Panc1 (cell line): ENCODE measurements around the gene CDKN1C. TPM values are rescaled to one million over a fixed set of nuclear protein-coding genes. Genes with fewer than 3 reads are reported as not detected.

Experiments used
- ATAC-seq: fragments of 200-7000 bp; cut with Tn5 transposase; 2 replicates; pipeline ENCODE4 v1.9.1; 2020; ENCODE audit warnings: mild to moderate bottlenecking, moderate library complexity
- BruUV-seq: library from RNA; stranded (reverse); fragments of 400-500 nt; replicated peaks from 2 replicates; lab custom pipeline; 2021; lab: Mats Ljungman, UMichigan
- CTCF ChIA-PET: fragments of 300-600 bp; sonication (Branson Sonifier 250); formaldehyde crosslinking; loops from one replicate; lab custom pipeline; 2022; ENCODE audit warnings: antibody characterized with exemption; lab: Charles Lee
- POLR2A ChIA-PET: fragments of 300-600 bp; sonication (Branson Sonifier 250); formaldehyde crosslinking; loops from one replicate; lab custom pipeline; 2022; ENCODE audit warnings: antibody characterized with exemption; lab: Charles Lee
- DNase-seq: peaks from one replicate; pipeline ENCODE4 v3.0.0-alpha.2; 2010; ENCODE audit warnings: low read depth, low spot score
- H3K27ac ChIP-seq: 2 replicates; pipeline ENCODE4 v1.5.1; 2011; ENCODE audit warnings: mild to moderate bottlenecking, low read length, inconsistent platforms
- H3K27me3 ChIP-seq: fragments of 200-500 bp; sonication (Bioruptor generic); 2 replicates; pipeline ENCODE4 v1.6.0; 2014; ENCODE audit warnings: low read length, inconsistent platforms; ENCODE audit not compliant: control insufficient read depth, insufficient read depth
- H3K36me3 ChIP-seq: fragments of 200-500 bp; sonication (Bioruptor generic); 2 replicates; pipeline ENCODE4 v1.5.1; 2014; ENCODE audit warnings: inconsistent platforms, mild to moderate bottlenecking, low read length, moderate library complexity; ENCODE audit not compliant: control insufficient read depth, insufficient read depth
- H3K4me1 ChIP-seq: 2 replicates; pipeline ENCODE4 v1.5.1; 2011; ENCODE audit warnings: inconsistent platforms, mild to moderate bottlenecking, low read length, moderate library complexity; ENCODE audit not compliant: control insufficient read depth, insufficient read depth
- H3K4me3 ChIP-seq, 2 experiments: 2 replicates each; pipeline ENCODE4 v1.5.1; 2011 to 2012; ENCODE audit warnings: low read depth in 2 of 2, low read length in 2 of 2, mild to moderate bottlenecking in 2 of 2, inconsistent platforms in 1 of 2, moderate library complexity in 1 of 2
- H3K9me3 ChIP-seq: fragments of 200-500 bp; sonication (Bioruptor generic); 2 replicates; pipeline ENCODE4 v1.5.1; 2014; ENCODE audit warnings: low read depth, mild to moderate bottlenecking, inconsistent platforms, low read length, moderate library complexity; ENCODE audit not compliant: control insufficient read depth, insufficient read depth
- CTCF ChIP-seq: fragments of 450-650 bp; IDR thresholded peaks from 2 replicates; pipeline ENCODE4 v1.5.1; 2017; ENCODE audit warnings: mild to moderate bottlenecking
- POLR2AphosphoS5 ChIP-seq: IDR thresholded peaks from 2 replicates; pipeline ENCODE4 v1.6.1; 2012; ENCODE audit warnings: mild to moderate bottlenecking, low read depth, low read length, moderate library complexity
- REST ChIP-seq, 2 experiments: IDR thresholded peaks; 2 replicates each; pipeline ENCODE4 v1.6.1; 2011 to 2012; ENCODE audit warnings: low read depth in 2 of 2, control low read depth in 1 of 2, low read length in 1 of 2, mild to moderate bottlenecking in 1 of 2, moderate library complexity in 1 of 2; ENCODE audit not compliant: insufficient read depth in 1 of 2
- SIN3A ChIP-seq: IDR thresholded peaks from 2 replicates; pipeline ENCODE4 v1.6.1; 2012; ENCODE audit warnings: low read depth, mild to moderate bottlenecking, low read length, moderate library complexity, borderline replicate concordance; ENCODE audit not compliant: insufficient read depth
- TCF7L2 ChIP-seq: IDR thresholded peaks from 2 replicates; pipeline ENCODE4 v1.6.1; 2011; ENCODE audit warnings: mild to moderate bottlenecking, low read depth, low read length, inconsistent platforms
- in situ Hi-C: cut with HindIII; loops from 2 replicates; pipeline ENCODE4 v1.10.0; 2016; ENCODE audit warnings: low sequenced_read_pairs, low pct_unique_long_range_greater_than_20kb
- intact Hi-C: fragments of 100-400 bp; cut with micrococcal nuclease; formaldehyde crosslinking; loops from one replicate; pipeline ENCODE4 v1.10.0; 2022; ENCODE audit not compliant: unreplicated experiment
- total RNA-seq: library from RNA; stranded (reverse); gene quantifications from one replicate; pipeline ENCODE4 v1.2.1, GENCODE V29; 2021; ENCODE audit not compliant: unreplicated experiment

The CDKN1C gene
- total RNA-seq, 1 experiment from 2014 or later, result 4.6 TPM

- CTCF ChIA-PET, result interaction anchor here (0.6 kb wide), 1 partner anchor 191 kb away, joined by 6 read pairs; no protein-coding TSS in a partner anchor
These were observed 35.7 kb upstream of the CDKN1C start for GRCh38 chr11:2921261-2921660.

GRCh38 chr11:2920343-2920742 is 34.8 kb upstream of the CDKN1C start:
- POLR2A ChIA-PET, result interaction anchor here (0.6 to 0.8 kb wide), 4 partner anchors 9 to 425 kb away, joined by 3 to 7 read pairs (median 5); partner anchors contain the start of gene PHLDA2
- in situ Hi-C loops, result no loop called here
- no peak for TF ChIP-seq TCF7L2
- TF ChIP-seq CTCF, result no peak
- TF ChIP-seq REST (IDR thresholded peaks at IDR 0.05; ENCODE audit: insufficient read depth in 1 of 2, low read depth in 2 of 2, low read length in 1 of 2), result no peak
- TF ChIP-seq POLR2AphosphoS5, result no peak
- TF ChIP-seq SIN3A, result no peak
- CTCF ChIA-PET, result no interaction called here
- Histone ChIP-seq H3K4me3 (no peak overlapping the region), H3K4me1 (peaks cover 16% of the 10 kb centered on the region), H3K9me3 (no peaks in the 10 kb centered on the region), H3K27me3 (no peaks in the 10 kb centered on the region), H3K36me3 (no peaks in the 10 kb centered on the region), H3K27ac (no peak overlapping the region)
- no peak for ATAC-seq
- no peak for DNase-seq
- BruUV-seq, result no TSS peak
- intact Hi-C loops, result no loop called here

More at GRCh38 chr11:2921261-2921660, 35.7 kb upstream of the CDKN1C start:
- TF ChIP-seq TCF7L2, result no peak
- no TSS peak for BruUV-seq
- ATAC-seq (no peak), DNase-seq (no peak)
- no peaks in the 10 kb centered on the region for H3K9me3 ChIP-seq
- no peak overlapping the region for H3K27ac ChIP-seq
- H3K36me3 ChIP-seq, result no peaks in the 10 kb centered on the region
- in situ Hi-C loops, result no loop called here
- H3K4me3 ChIP-seq, result no peak overlapping the region
- POLR2A ChIA-PET, result interaction anchor here (0.7 kb wide), 1 partner anchor 48 kb away, joined by 3 read pairs; no protein-coding TSS in a partner anchor
- no peaks in the 10 kb centered on the region for H3K27me3 ChIP-seq
- intact Hi-C loops, result no loop called here
- peaks cover 21% of the 10 kb centered on the region for H3K4me1 ChIP-seq

GRCh38 chr11:2919837-2920236 is 34.3 kb upstream of the CDKN1C start:
- Histone ChIP-seq H3K27me3 (no peaks in the 10 kb centered on the region), H3K4me3 (no peak overlapping the region), H3K4me1 (peaks cover 11% of the 10 kb centered on the region), H3K36me3 (no peaks in the 10 kb centered on the region), H3K27ac (no peak overlapping the region), H3K9me3 (no peaks in the 10 kb centered on the region)
- intact Hi-C loops (no loop called here), in situ Hi-C loops (no loop called here)
- ChIA-PET CTCF (no interaction called here), POLR2A (interaction anchor here (0.6 kb wide), 2 partner anchors 36 to 60 kb away, joined by 4 to 12 read pairs; no protein-coding TSS in a partner anchor)
- DNase-seq (no peak), ATAC-seq (no peak)
- no TSS peak for BruUV-seq
- TF ChIP-seq TCF7L2, result no peak
- TF ChIP-seq REST (IDR thresholded peaks at IDR 0.05; ENCODE audit: insufficient read depth in 1 of 2, low read depth in 2 of 2, low read length in 1 of 2), result no peak
- TF ChIP-seq CTCF, result no peak
- TF ChIP-seq SIN3A, result no peak
- no peak for TF ChIP-seq POLR2AphosphoS5
